ENCODE measurements around the gene PPIF.

The PPIF gene

GRCh38 chr10:79403441-79404230 lies 56.4 kb downstream of the PPIF start:
- no peak for DNase-seq

GRCh38 chr10:79404231-79404609 lies 57.0 kb downstream of the PPIF start:
- DNase-seq: no peak

- no peak for DNase-seq
These were observed 57.4 kb downstream of the PPIF start for GRCh38 chr10:79404690-79405131.

All from T-helper 1 cell (primary cell).